Epithelial cell of proximal tubule (primary cell): Measurements from ENCODE around the gene HAS3. TPM values are rescaled to one million over a fixed set of nuclear protein-coding genes. Genes with fewer than 3 reads are reported as not detected.

ENCODE experiments used
- DNase-seq: peaks from one replicate; pipeline ENCODE4 v3.0.0-alpha.2; 2011; ENCODE audit warnings: low read depth
- H3K4me3 ChIP-seq: 2 replicates; pipeline ENCODE4 v1.5.1; 2011; ENCODE audit warnings: low read depth, mild to moderate bottlenecking, low read length
- CTCF ChIP-seq: conservative IDR thresholded peaks from 2 replicates; pipeline ENCODE4 v1.5.1; 2012; ENCODE audit warnings: low read depth, mild to moderate bottlenecking, low read length
- total RNA-seq: library from RNA; depleted of rRNA; stranded (reverse); fragments of >200 nt; gene quantifications from 2 replicates; pipeline ENCODE4 v1.2.3, GENCODE V29; 2015

Gene HAS3
- total RNA-seq, 1 donor from 2014 or later, result 14.0 TPM

- DNase-seq, result no peak
- no peak overlapping the region for H3K4me3 ChIP-seq
- no peak for TF ChIP-seq CTCF
These were observed 40.6 kb upstream of the HAS3 start for GRCh38 chr16:69064764-69065313.

- TF ChIP-seq CTCF, result no peak
These were observed 35.9 kb upstream of the HAS3 start for GRCh38 chr16:69069504-69069903.

GRCh38 chr16:69071036-69071435, 34.4 kb upstream of the HAS3 start:
- no peak for TF ChIP-seq CTCF
- DNase-seq, result no peak
- H3K4me3 ChIP-seq, result no peak overlapping the region

More at GRCh38 chr16:69069504-69069903, 35.9 kb upstream of the HAS3 start:
- H3K4me3 ChIP-seq, result no peak overlapping the region
- no peak for DNase-seq

- TF ChIP-seq CTCF, result no peak
- H3K4me3 ChIP-seq, result no peak overlapping the region
- no peak for DNase-seq
These were observed 32.8 kb upstream of the HAS3 start for GRCh38 chr16:69072640-69072974.

- H3K4me3 ChIP-seq, result no peak overlapping the region
- peak; percentile 12 for TF ChIP-seq CTCF
- DNase-seq, result peak; percentile 85
These were observed 32.2 kb upstream of the HAS3 start for GRCh38 chr16:69073181-69073702.

- peak; percentile 95 for DNase-seq
- H3K4me3 ChIP-seq, result no peak overlapping the region
- no peak for TF ChIP-seq CTCF
These were observed 28.2 kb upstream of the HAS3 start for GRCh38 chr16:69077251-69077650.

GRCh38 chr16:69078073-69078472, 27.4 kb upstream of the HAS3 start:
- no peak for TF ChIP-seq CTCF
- no peak for DNase-seq
- H3K4me3 ChIP-seq, result no peak overlapping the region
